Astrocyte (in vitro differentiated cells and primary cell): Measurements from ENCODE around the gene FEV. TPM values are rescaled to one million over a fixed set of nuclear protein-coding genes. Genes with fewer than 3 reads are reported as not detected.

Experiments
- DNase-seq: peaks from one replicate; pipeline ENCODE4 v3.0.0-alpha.2; 2010; ENCODE audit warnings: low read depth
- FAIRE-seq: peaks from 2 replicates; lab custom pipeline; 2011; peaks lifted over from hg19 to GRCh38; lab: Jason Lieb, UNC
- H2AFZ ChIP-seq: 2 replicates; pipeline ENCODE4 v1.6.0; 2012; ENCODE audit warnings: low read depth, low read length, inconsistent platforms
- H3K27ac ChIP-seq: 2 replicates; pipeline ENCODE4 v1.5.1; 2011; ENCODE audit warnings: low read depth, low read length, inconsistent platforms
- H3K27me3 ChIP-seq: 2 replicates; pipeline ENCODE4 v1.6.0; 2011; ENCODE audit warnings: low read length, inconsistent platforms; ENCODE audit not compliant: insufficient read depth
- H3K36me3 ChIP-seq: 2 replicates; pipeline ENCODE4 v1.5.1; 2011; ENCODE audit warnings: low read length, inconsistent platforms; ENCODE audit not compliant: insufficient read depth
- H3K4me1 ChIP-seq: 2 replicates; pipeline ENCODE4 v1.5.1; 2011; ENCODE audit warnings: low read length, inconsistent platforms; ENCODE audit not compliant: insufficient read depth
- H3K4me2 ChIP-seq: 2 replicates; pipeline ENCODE4 v1.6.0; 2012; ENCODE audit warnings: low read length, inconsistent platforms
- H3K4me3 ChIP-seq: 2 replicates; pipeline ENCODE4 v1.5.1; 2011; ENCODE audit warnings: low read depth, mild to moderate bottlenecking, low read length, inconsistent platforms; ENCODE audit not compliant: insufficient read depth
- H3K79me2 ChIP-seq: 2 replicates; pipeline ENCODE4 v1.6.0; 2012; ENCODE audit warnings: mild to moderate bottlenecking, low read length, inconsistent platforms; ENCODE audit not compliant: insufficient read depth
- H3K9ac ChIP-seq: 2 replicates; pipeline ENCODE4 v1.6.0; 2012; ENCODE audit warnings: mild to moderate bottlenecking, low read length, inconsistent platforms
- H3K9me3 ChIP-seq: 2 replicates; pipeline ENCODE4 v1.5.1; 2012; ENCODE audit warnings: low read depth, mild to moderate bottlenecking, low read length, inconsistent platforms; ENCODE audit not compliant: insufficient read depth
- H4K20me1 ChIP-seq: 2 replicates; pipeline ENCODE4 v1.6.0; 2012; ENCODE audit warnings: low read length, inconsistent platforms; ENCODE audit not compliant: insufficient read depth
- H3K27ac Mint-ChIP-seq: one replicate; pipeline ENCODE4 v1.8.0; 2021; ENCODE audit warnings: mild to moderate bottlenecking, mixed read lengths; ENCODE audit not compliant: unreplicated experiment
- H3K27me3 Mint-ChIP-seq: one replicate; pipeline ENCODE4 v1.8.0; 2021; ENCODE audit warnings: low read depth, mixed read lengths; ENCODE audit not compliant: unreplicated experiment
- H3K36me3 Mint-ChIP-seq: one replicate; pipeline ENCODE4 v1.8.0; 2021; ENCODE audit warnings: low read depth, mixed read lengths; ENCODE audit not compliant: unreplicated experiment
- H3K4me1 Mint-ChIP-seq: one replicate; pipeline ENCODE4 v1.8.0; 2021; ENCODE audit warnings: low read depth, mixed read lengths; ENCODE audit not compliant: unreplicated experiment
- H3K4me3 Mint-ChIP-seq: one replicate; pipeline ENCODE4 v1.8.0; 2021; ENCODE audit warnings: mild to moderate bottlenecking, moderate library complexity, mixed read lengths; ENCODE audit not compliant: unreplicated experiment
- H3K9me3 Mint-ChIP-seq: one replicate; pipeline ENCODE4 v1.8.0; 2021; ENCODE audit warnings: mild to moderate bottlenecking, mixed read lengths; ENCODE audit not compliant: unreplicated experiment
- EZH2 ChIP-seq: IDR thresholded peaks from 2 replicates; pipeline ENCODE4 v1.6.1; 2012; ENCODE audit warnings: mild to moderate bottlenecking, low read length, inconsistent platforms; ENCODE audit not compliant: insufficient read depth
- total RNA-seq: library from RNA; stranded (reverse); gene quantifications from 2 replicates; pipeline ENCODE4 v1.2.1, GENCODE V29; 2021
- TF ChIP-seq, protein P1 (sequence below): IDR thresholded peaks from 2 replicates; pipeline ENCODE4 v1.5.1; 2011; ENCODE audit warnings: low read depth, mild to moderate bottlenecking, inconsistent platforms, low read length, moderate library complexity; ENCODE audit not compliant: insufficient read depth

Gene FEV
- total RNA-seq, 1 donor from 2014 or later = not detected

DNA sequence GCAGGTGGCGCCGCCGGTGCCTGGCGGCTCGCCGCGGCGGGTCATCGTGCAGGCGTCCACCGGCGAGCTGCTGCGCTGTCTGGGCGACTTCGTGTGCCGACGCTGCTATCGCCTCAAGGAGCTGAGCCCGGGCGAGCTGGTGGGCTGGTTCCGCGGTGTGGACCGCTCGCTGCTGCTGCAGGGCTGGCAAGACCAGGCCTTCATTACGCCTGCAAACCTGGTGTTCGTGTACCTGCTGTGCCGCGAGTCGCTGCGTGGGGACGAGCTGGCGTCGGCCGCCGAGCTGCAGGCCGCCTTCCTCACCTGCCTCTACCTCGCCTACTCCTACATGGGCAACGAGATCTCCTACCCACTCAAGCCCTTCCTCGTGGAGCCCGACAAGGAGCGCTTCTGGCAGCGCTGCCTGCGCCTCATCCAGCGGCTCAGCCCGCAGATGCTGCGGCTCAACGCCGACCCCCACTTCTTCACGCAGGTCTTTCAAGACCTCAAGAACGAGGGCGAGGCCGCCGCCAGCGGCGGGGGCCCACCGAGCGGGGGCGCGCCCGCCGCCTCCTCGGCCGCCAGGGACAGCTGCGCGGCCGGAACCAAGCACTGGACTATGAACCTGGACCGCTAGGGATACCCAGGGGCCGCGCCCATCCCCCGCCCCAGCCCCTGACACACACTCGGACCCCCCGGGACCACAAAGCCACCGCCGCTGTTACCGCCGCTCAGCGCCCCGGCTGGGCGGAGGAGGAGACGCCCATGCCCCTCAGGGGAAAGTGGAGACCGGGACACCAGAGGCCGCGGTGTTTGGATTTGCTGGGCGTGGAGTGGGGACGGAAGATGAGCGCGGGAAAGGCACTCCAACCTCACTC is 24.4 kb downstream of the FEV start:
- no peak for DNase-seq
- H3K4me2 ChIP-seq = no peak overlapping the region
- no peaks in the 10 kb centered on the region for H3K79me2 ChIP-seq
- H3K27ac Mint-ChIP-seq = no peak overlapping the region
- no peaks in the 10 kb centered on the region for H3K36me3 ChIP-seq
- H3K4me3 Mint-ChIP-seq = peak overlapping the region; percentile 71
- H3K36me3 Mint-ChIP-seq = no peaks in the 10 kb centered on the region
- peaks cover 18% of the 10 kb centered on the region for H3K4me1 Mint-ChIP-seq
- H3K27ac ChIP-seq = no peak overlapping the region
- peaks cover 56% of the 10 kb centered on the region for H3K27me3 ChIP-seq
- H3K9me3 ChIP-seq = no peaks in the 10 kb centered on the region
- peaks cover 57% of the 10 kb centered on the region for H3K27me3 Mint-ChIP-seq
- H3K9me3 Mint-ChIP-seq = peaks cover 2% of the 10 kb centered on the region
- TF ChIP-seq, protein P1, sequence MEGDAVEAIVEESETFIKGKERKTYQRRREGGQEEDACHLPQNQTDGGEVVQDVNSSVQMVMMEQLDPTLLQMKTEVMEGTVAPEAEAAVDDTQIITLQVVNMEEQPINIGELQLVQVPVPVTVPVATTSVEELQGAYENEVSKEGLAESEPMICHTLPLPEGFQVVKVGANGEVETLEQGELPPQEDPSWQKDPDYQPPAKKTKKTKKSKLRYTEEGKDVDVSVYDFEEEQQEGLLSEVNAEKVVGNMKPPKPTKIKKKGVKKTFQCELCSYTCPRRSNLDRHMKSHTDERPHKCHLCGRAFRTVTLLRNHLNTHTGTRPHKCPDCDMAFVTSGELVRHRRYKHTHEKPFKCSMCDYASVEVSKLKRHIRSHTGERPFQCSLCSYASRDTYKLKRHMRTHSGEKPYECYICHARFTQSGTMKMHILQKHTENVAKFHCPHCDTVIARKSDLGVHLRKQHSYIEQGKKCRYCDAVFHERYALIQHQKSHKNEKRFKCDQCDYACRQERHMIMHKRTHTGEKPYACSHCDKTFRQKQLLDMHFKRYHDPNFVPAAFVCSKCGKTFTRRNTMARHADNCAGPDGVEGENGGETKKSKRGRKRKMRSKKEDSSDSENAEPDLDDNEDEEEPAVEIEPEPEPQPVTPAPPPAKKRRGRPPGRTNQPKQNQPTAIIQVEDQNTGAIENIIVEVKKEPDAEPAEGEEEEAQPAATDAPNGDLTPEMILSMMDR = no peak
- TF ChIP-seq EZH2 = peak; percentile 98
- peaks cover 4% of the 10 kb centered on the region for H4K20me1 ChIP-seq
- H3K4me3 ChIP-seq = no peak overlapping the region
- no peak overlapping the region for H3K9ac ChIP-seq
- peaks cover 14% of the 10 kb centered on the region for H3K4me1 ChIP-seq
- no peak for FAIRE-seq
- H2AFZ ChIP-seq = no peak overlapping the region

DNA sequence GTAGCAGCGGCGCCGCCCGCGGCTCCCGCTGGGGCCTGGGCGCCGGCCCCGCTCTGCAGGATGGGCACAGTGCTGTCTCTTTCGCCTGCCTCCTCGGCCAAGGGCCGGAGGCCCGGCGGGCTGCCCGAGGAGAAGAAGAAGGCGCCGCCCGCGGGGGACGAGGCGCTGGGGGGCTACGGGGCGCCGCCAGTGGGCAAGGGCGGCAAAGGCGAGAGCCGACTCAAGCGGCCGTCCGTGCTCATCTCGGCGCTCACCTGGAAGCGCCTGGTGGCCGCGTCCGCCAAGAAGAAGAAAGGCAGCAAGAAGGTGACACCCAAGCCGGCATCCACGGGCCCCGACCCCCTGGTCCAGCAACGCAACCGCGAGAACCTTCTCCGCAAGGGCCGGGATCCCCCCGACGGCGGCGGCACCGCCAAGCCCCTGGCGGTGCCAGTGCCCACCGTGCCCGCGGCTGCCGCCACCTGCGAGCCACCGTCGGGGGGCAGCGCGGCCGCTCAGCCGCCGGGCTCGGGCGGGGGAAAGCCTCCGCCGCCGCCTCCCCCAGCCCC is 25.1 kb downstream of the FEV start:
- Histone ChIP-seq H3K79me2 (no peaks in the 10 kb centered on the region), H3K4me1 (peaks cover 14% of the 10 kb centered on the region), H3K4me2 (peak overlapping the region; percentile 86), H2AFZ (peak overlapping the region; percentile 80), H3K4me3 (peak overlapping the region; percentile 44), H3K9ac (no peak overlapping the region), H3K27me3 (peaks cover 56% of the 10 kb centered on the region), H4K20me1 (peaks cover 4% of the 10 kb centered on the region), H3K27ac (no peak overlapping the region), H3K36me3 (no peaks in the 10 kb centered on the region), H3K9me3 (no peaks in the 10 kb centered on the region)
- H3K9me3 Mint-ChIP-seq = peaks cover 2% of the 10 kb centered on the region
- peaks cover 65% of the 10 kb centered on the region for H3K27me3 Mint-ChIP-seq
- H3K27ac Mint-ChIP-seq = no peak overlapping the region
- no peak overlapping the region for H3K4me3 Mint-ChIP-seq
- FAIRE-seq (no peak), DNase-seq (no peak)
- TF ChIP-seq, protein P1 = no peak
- TF ChIP-seq EZH2 = peak; percentile 94
- peaks cover 18% of the 10 kb centered on the region for H3K4me1 Mint-ChIP-seq
- H3K36me3 Mint-ChIP-seq = no peaks in the 10 kb centered on the region
